Heart left ventricle (tissue), 16 donors: Measurements from ENCODE around the gene SLC39A12. TPM values are rescaled to one million over a fixed set of nuclear protein-coding genes. Genes with fewer than 3 reads are reported as not detected.

Experiments
- ATAC-seq, 4 donors: fragments of 200-7000 bp; cut with Tn5 transposase; one replicate each; pipeline ENCODE4 v1.9.1; 2020 to 2022; ENCODE audit warnings: moderate library complexity in 4 of 4, mild to moderate bottlenecking in 3 of 4, moderate number of reproducible peaks in 1 of 4
- DNase-seq, 5 donors: peaks; one replicate each; pipeline ENCODE4 v3.0.0-alpha.2; 2020
- H3K27ac ChIP-seq, 12 donors: fragments of 200-600 bp; sonication (generic) in 4 of 12; one replicate each; pipeline versions ENCODE4 v1.5.0 to v1.8.0; 2016 to 2022; ENCODE audit warnings: mild to moderate bottlenecking in 2 of 12
- H3K27me3 ChIP-seq, 9 donors: fragments of 200-600 bp; sonication (generic) in 2 of 9; one replicate each; pipeline versions ENCODE4 v1.5.1 to v1.8.0; 2016 to 2022; ENCODE audit warnings: mild to moderate bottlenecking in 3 of 9
- H3K36me3 ChIP-seq, 9 donors: fragments of 200-600 bp; sonication (generic) in 2 of 9; one replicate each; pipeline versions ENCODE4 v1.5.0 to v1.8.0; 2018 to 2022; ENCODE audit warnings: mild to moderate bottlenecking in 2 of 9
- H3K4me1 ChIP-seq, 12 donors: fragments of 200-600 bp; sonication (generic) in 4 of 12; one replicate each; pipeline versions ENCODE4 v1.5.0 to v1.8.0; 2016 to 2022; ENCODE audit warnings: mild to moderate bottlenecking in 3 of 12
- H3K4me3 ChIP-seq, 12 donors: fragments of 200-600 bp; sonication (generic) in 4 of 12; one replicate each; pipeline versions ENCODE4 v1.5.0 to v1.8.0; 2017 to 2022; ENCODE audit warnings: mild to moderate bottlenecking in 9 of 12, moderate library complexity in 4 of 12
- H3K9me3 ChIP-seq, 12 donors: fragments of 200-600 bp; sonication (generic) in 4 of 12; one replicate each; pipeline versions ENCODE4 v1.5.0 to v1.8.0; 2016 to 2022; ENCODE audit warnings: mild to moderate bottlenecking in 1 of 12
- POLR2A ChIP-seq, 2 donors: fragments of 450-650 bp; IDR thresholded peaks; one replicate each; pipeline ENCODE4 v1.6.1; 2017; ENCODE audit warnings: antibody characterized with exemption in 2 of 2, mild to moderate bottlenecking in 2 of 2, moderate library complexity in 2 of 2
- WGBS, 4 donors: extraction: QIAGEN DNeasy Blood & Tissue Kit in 2 of 4; methylation state at CpG; one replicate each; pipeline versions ENCODE4 v1.1.5 to v1.1.7; 2013 to 2018; 5-methylcytosine and 5-hydroxymethylcytosine counted together
- intact Hi-C, 10 donors: fragments of 100-400 bp; cut with DNase I; formaldehyde crosslinking; loops; one replicate each; pipeline versions ENCODE4 v1.11.1 to v1.14.2; 2022
- polyA plus RNA-seq, 2 donors: library from polyadenylated mRNA; stranded (reverse); fragments of 200-250 nt; gene quantifications; one replicate each; pipeline ENCODE4 v1.2.3, GENCODE V29; 2013
- total RNA-seq, 9 donors: library from RNA; depleted of rRNA in 2 of 9; stranded (reverse); fragments of >200 nt in 2 of 9; fragmentation: NEBNext Ultra II Directional in 3 of 9; extraction: Animal tissue kit (Norgen Biotek cat#: 25700) in 3 of 9; gene quantifications; one replicate each; pipeline versions ENCODE4 v1.1.0 to v1.2.4, GENCODE V29; 2016 to 2023
- TF ChIP-seq, protein P1 (sequence below), 12 donors: fragments of 200-600 bp; sonication (generic) in 4 of 12; IDR thresholded peaks; one replicate each; pipeline versions ENCODE4 v1.5.0 to v1.8.0; 2018 to 2022; ENCODE audit warnings: antibody characterized with exemption in 12 of 12, mild to moderate bottlenecking in 5 of 12
- donor health status: ischemic (EF 13 %, LVEDD 7.1; RV severe dilation, severe dysfunction).
- donor health status: healthy with polysubstance abuse.
- donor health status: DM: no; HTN: yes; CAD: no.
- donor health status: DM: no; HTN: no; CAD: no.
- donor health status: ischemic (EF 25% LVEDD 6.9; RV normal size, moderate dysfunction).
- donor health status: ischemic (EF 25% LVEDD 5.7; RV mildly dilated, moderate dysfunction).
- donor health status: healthy.
- donor health status: DM: yes; HTN: yes; CAD: no.
- donor health status: ischemic (EF 35%, LVEDD 5.7; RV mildly dilated, moderate dysfunction).
- donor health status: nonischemic (EF 11% LVEDD 7.7; RV severe dilation, severe dysfunction).
- donor health status: DM: yes; HTN: yes; CAD: no.
- donor health status: PGD.
- donor health status: ischemic (EF 29% LVEDD 5.4; RV normal size, mild dysfunction).
- donor health status: nonischemic (EF 23%, LVEDD 6.1; RV moderate dilation, normal function).

Gene SLC39A12
- total and polyA plus RNA-seq, 11 donors: 0.08 to 0.27 TPM; not detected in 9

DNA sequence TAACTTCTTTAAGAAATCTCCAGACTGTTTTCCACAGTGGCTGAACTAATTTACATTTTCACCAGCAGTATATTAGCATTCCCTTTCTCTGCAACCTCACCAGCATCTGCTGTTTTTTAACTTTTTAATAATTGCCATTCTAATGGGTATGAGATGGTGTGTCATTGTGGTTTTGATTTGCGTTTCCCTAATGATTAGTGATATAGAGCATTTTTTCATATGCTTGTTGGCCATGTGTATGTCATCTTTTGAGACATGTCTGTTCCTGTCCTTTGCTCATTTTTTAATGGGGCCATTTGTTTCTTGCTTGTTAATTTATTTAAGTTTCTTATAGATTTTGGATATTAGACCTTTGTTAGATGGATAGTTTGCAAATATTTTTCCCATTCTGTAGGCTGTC lies 68.8 kb downstream of the SLC39A12 start:
- Histone ChIP-seq H3K4me1 (no peaks in the 10 kb centered on the region), H3K9me3 (peaks cover 0 to 40% (median 8%) of the 10 kb centered on the region in 12 donors), H3K4me3 (no peak overlapping the region), H3K36me3 (no peaks in the 10 kb centered on the region), H3K27me3 (no peaks in the 10 kb centered on the region), H3K27ac (no peak overlapping the region)
- intact Hi-C loops: no loop called here
- WGBS, 4 donors: 76 to 89% (median 86%) methylated on average over 1 of the region's 1 CpG
- TF ChIP-seq POLR2A (IDR thresholded peaks at IDR 0.05): no peak
- TF ChIP-seq, protein P1, sequence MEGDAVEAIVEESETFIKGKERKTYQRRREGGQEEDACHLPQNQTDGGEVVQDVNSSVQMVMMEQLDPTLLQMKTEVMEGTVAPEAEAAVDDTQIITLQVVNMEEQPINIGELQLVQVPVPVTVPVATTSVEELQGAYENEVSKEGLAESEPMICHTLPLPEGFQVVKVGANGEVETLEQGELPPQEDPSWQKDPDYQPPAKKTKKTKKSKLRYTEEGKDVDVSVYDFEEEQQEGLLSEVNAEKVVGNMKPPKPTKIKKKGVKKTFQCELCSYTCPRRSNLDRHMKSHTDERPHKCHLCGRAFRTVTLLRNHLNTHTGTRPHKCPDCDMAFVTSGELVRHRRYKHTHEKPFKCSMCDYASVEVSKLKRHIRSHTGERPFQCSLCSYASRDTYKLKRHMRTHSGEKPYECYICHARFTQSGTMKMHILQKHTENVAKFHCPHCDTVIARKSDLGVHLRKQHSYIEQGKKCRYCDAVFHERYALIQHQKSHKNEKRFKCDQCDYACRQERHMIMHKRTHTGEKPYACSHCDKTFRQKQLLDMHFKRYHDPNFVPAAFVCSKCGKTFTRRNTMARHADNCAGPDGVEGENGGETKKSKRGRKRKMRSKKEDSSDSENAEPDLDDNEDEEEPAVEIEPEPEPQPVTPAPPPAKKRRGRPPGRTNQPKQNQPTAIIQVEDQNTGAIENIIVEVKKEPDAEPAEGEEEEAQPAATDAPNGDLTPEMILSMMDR (IDR thresholded peaks at IDR 0.05): no peak
- no peak for ATAC-seq
- no peak for DNase-seq

DNA sequence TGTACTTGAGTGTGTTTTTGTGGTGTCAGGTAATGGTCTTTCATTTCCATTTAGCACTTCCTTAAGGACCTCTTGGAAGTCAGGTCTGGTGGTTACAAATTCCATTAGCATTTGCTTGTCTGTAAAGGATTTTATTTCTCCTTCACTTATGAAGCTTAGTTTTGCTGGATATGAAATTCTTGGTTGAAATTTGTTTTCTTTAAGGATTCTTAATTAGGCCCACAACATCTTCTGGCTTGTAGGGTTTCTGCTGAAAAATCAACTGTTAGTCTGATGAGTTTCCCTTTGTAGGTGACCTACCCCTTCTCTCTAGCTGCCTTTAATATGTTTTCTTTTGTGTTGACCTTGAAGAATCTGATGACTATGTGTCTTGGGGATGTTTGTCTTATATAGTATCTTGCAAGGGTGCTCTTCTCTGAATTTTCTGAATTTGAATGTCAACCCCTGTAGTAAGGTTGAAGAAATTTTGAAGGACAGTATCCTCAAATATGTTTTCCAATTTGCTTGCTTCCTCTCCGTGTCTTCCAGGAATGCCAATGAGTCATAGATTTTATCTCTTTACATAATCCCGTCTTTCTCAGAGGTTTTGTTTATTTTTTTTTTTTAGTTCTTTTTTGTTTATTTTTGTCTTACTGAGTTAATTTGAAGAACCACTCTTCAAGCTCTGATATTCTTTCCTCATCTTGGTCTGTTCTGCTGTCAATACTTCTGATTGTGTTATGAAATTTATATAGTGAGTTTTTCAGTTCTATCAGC lies 70.2 kb downstream of the SLC39A12 start:
- intact Hi-C loops: no loop called here
- no peak for ATAC-seq

DNA sequence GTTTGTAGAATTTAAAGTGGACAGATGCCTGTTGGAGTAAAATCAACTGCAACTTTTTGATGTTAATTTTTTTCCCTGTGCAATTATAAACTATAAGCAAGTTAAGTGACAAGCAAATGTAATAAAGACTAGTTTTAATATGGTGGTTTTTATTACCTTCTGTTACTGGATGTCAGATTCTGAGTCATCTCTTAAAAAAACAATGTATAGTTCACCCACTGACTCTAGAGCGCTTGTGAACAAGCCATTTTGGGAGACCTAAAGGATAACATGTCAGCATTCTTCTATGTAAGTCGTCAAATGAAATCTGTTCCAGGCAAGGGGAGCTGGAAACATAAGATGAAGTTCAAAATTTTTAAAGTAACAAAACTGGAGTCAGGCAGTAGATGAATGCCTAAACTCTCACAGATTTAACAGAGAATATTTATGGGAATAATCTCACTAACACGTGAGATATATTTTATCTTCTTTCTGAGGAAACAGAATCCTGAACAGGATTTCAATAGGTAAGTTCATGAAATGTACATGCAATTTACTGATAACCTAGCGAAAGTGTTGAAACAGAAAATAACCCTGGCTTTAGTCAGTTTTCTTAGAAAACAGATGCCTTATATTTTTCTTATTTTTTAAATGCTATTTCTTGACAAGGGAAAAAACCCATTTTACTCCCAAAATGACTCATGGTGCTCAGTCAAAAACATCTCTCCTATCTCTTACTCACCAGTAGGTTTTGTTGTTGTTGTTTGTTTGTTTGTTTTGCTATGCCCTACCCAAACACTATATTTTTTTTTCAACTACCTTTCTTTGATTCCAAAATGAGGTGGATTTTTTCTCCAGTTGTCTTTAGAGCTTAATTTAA lies 91.7 kb downstream of the SLC39A12 start:
- no peak overlapping the region for H3K27ac ChIP-seq
- no peaks in the 10 kb centered on the region for H3K9me3 ChIP-seq
- no peak for TF ChIP-seq POLR2A (IDR thresholded peaks at IDR 0.05)
- TF ChIP-seq, protein P1 (IDR thresholded peaks at IDR 0.05): no peak
- ATAC-seq: no peak
- H3K4me3 ChIP-seq: no peak overlapping the region
- no peak for DNase-seq
- intact Hi-C loops: no loop called here
- no peaks in the 10 kb centered on the region for H3K36me3 ChIP-seq
- H3K27me3 ChIP-seq: no peaks in the 10 kb centered on the region
- peaks cover 0 to 2% (median 0%) of the 10 kb centered on the region in 12 donors for H3K4me1 ChIP-seq
- WGBS, 4 donors: 62 to 67% (median 65%) methylated on average over 4 of the region's 4 CpGs

More for the DNA sequence above, 70.2 kb downstream of the SLC39A12 start:
- WGBS, 4 donors: 0 to 65% (median 21%) methylated on average over 2 of the region's 2 CpGs
- Histone ChIP-seq H3K27ac (no peak overlapping the region), H3K4me3 (no peak overlapping the region), H3K36me3 (no peaks in the 10 kb centered on the region), H3K4me1 (no peaks in the 10 kb centered on the region), H3K27me3 (no peaks in the 10 kb centered on the region), H3K9me3 (peaks cover 0 to 37% (median 8%) of the 10 kb centered on the region in 12 donors)
- no peak for TF ChIP-seq POLR2A (IDR thresholded peaks at IDR 0.05)
- TF ChIP-seq, protein P1 (IDR thresholded peaks at IDR 0.05): no peak
- DNase-seq: no peak
